ENCODE data around the gene RABL6.

DNA sequence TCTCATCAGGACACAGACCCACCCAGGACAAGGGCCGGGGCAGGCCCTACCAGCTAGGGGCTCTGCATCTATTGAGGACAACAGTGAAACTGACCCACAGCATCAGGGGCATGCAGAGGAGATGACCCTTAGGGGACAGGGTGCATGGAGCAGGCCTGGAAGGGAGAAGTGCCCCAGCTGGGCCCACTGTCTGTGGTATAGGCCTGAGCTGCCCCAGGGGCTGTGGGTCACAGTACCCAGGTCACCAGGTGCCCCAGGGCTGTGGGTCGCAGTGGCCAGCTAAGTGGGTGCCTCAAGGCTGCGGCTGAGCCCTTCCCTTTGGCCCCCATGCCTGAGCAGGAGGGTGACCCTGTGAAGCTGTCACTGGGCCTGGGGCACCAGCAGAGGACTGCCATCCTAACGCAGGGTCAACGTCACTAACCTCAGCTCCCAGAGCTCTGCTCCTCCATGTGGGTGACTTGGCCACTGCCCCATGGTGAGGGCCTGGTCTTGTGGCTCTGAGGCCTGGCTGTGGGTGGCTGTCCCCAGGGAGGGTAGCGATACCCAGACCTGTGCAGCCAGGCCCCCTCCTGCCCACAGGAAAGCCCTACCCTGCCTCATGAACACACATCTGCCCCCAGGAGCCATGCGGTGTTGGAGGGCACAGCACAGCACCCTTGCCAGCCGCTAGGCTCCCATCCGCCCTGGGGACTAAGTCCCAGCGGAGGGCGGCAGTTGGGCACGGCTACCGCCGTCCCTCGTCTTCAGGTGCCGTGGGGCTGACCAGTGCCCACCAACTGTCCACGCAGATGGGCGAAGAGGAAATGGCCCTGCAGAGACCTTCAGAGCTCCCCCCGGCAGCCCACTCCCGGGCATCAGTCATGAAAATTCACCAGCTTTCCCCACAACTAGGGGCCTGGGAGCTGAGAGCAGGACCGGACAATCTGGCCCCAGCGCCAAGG, 53.5 kb downstream of the RABL6 start:
- TF ChIP-seq ZNF8 (CRISPR knock-in tag; IDR thresholded peaks at IDR 0.05): no peak
- TF ChIP-seq OSR1 (CRISPR knock-in tag; IDR thresholded peaks at IDR 0.05): no peak
- TF ChIP-seq BACH2 (CRISPR knock-in tag; IDR thresholded peaks at IDR 0.05; ENCODE audit: borderline replicate concordance): no peak
- TF ChIP-seq, protein P1, sequence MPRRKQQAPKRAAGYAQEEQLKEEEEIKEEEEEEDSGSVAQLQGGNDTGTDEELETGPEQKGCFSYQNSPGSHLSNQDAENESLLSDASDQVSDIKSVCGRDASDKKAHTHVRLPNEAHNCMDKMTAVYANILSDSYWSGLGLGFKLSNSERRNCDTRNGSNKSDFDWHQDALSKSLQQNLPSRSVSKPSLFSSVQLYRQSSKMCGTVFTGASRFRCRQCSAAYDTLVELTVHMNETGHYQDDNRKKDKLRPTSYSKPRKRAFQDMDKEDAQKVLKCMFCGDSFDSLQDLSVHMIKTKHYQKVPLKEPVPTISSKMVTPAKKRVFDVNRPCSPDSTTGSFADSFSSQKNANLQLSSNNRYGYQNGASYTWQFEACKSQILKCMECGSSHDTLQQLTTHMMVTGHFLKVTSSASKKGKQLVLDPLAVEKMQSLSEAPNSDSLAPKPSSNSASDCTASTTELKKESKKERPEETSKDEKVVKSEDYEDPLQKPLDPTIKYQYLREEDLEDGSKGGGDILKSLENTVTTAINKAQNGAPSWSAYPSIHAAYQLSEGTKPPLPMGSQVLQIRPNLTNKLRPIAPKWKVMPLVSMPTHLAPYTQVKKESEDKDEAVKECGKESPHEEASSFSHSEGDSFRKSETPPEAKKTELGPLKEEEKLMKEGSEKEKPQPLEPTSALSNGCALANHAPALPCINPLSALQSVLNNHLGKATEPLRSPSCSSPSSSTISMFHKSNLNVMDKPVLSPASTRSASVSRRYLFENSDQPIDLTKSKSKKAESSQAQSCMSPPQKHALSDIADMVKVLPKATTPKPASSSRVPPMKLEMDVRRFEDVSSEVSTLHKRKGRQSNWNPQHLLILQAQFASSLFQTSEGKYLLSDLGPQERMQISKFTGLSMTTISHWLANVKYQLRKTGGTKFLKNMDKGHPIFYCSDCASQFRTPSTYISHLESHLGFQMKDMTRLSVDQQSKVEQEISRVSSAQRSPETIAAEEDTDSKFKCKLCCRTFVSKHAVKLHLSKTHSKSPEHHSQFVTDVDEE (CRISPR knock-in tag; IDR thresholded peaks at IDR 0.05): no peak
- TF ChIP-seq, protein P2, sequence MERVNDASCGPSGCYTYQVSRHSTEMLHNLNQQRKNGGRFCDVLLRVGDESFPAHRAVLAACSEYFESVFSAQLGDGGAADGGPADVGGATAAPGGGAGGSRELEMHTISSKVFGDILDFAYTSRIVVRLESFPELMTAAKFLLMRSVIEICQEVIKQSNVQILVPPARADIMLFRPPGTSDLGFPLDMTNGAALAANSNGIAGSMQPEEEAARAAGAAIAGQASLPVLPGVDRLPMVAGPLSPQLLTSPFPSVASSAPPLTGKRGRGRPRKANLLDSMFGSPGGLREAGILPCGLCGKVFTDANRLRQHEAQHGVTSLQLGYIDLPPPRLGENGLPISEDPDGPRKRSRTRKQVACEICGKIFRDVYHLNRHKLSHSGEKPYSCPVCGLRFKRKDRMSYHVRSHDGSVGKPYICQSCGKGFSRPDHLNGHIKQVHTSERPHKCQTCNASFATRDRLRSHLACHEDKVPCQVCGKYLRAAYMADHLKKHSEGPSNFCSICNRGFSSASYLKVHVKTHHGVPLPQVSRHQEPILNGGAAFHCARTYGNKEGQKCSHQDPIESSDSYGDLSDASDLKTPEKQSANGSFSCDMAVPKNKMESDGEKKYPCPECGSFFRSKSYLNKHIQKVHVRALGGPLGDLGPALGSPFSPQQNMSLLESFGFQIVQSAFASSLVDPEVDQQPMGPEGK (CRISPR knock-in tag; IDR thresholded peaks at IDR 0.05; ENCODE audit: borderline replicate concordance): no peak

Measured in SK-N-SH treated with all-trans-retinoic acid at 6 μM for 48 hours (cell line).